Liver (tissue), 3 donors: ENCODE data around the gene PTPRN2.

ENCODE experiments used
- ATF3 ChIP-seq: IDR thresholded peaks from 2 replicates; pipeline ENCODE4 v1.6.1; 2016; ENCODE audit warnings: antibody characterized with exemption
- CTCF ChIP-seq: fragments of 150-350 bp; IDR thresholded peaks from 2 replicates; pipeline ENCODE4 v1.5.1; 2017; ENCODE audit warnings: improper control_type of control experiment, low read depth, low read length; ENCODE audit not compliant: missing input control
- FOXA1 ChIP-seq: IDR thresholded peaks from 2 replicates; pipeline ENCODE4 v1.6.1; 2016; ENCODE audit warnings: antibody characterized with exemption
- YY1 ChIP-seq: IDR thresholded peaks from 2 replicates; pipeline ENCODE4 v1.6.1; 2016; ENCODE audit warnings: antibody characterized with exemption, mild to moderate bottlenecking
- TF ChIP-seq, protein P1 (sequence below): IDR thresholded peaks from 2 replicates; pipeline ENCODE4 v1.6.1; 2016; ENCODE audit warnings: antibody characterized with exemption, mild to moderate bottlenecking
- TF ChIP-seq, protein P2 (sequence below): IDR thresholded peaks from 2 replicates; pipeline ENCODE4 v1.6.1; 2016; ENCODE audit warnings: antibody characterized with exemption
- donor health status: healthy.
- donor health status: healthy.

- TF ChIP-seq CTCF (no peak), YY1 (no peak), FOXA1 (no peak), ATF3 (no peak)
- TF ChIP-seq, protein P1, sequence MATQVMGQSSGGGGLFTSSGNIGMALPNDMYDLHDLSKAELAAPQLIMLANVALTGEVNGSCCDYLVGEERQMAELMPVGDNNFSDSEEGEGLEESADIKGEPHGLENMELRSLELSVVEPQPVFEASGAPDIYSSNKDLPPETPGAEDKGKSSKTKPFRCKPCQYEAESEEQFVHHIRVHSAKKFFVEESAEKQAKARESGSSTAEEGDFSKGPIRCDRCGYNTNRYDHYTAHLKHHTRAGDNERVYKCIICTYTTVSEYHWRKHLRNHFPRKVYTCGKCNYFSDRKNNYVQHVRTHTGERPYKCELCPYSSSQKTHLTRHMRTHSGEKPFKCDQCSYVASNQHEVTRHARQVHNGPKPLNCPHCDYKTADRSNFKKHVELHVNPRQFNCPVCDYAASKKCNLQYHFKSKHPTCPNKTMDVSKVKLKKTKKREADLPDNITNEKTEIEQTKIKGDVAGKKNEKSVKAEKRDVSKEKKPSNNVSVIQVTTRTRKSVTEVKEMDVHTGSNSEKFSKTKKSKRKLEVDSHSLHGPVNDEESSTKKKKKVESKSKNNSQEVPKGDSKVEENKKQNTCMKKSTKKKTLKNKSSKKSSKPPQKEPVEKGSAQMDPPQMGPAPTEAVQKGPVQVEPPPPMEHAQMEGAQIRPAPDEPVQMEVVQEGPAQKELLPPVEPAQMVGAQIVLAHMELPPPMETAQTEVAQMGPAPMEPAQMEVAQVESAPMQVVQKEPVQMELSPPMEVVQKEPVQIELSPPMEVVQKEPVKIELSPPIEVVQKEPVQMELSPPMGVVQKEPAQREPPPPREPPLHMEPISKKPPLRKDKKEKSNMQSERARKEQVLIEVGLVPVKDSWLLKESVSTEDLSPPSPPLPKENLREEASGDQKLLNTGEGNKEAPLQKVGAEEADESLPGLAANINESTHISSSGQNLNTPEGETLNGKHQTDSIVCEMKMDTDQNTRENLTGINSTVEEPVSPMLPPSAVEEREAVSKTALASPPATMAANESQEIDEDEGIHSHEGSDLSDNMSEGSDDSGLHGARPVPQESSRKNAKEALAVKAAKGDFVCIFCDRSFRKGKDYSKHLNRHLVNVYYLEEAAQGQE: no peak
- TF ChIP-seq, protein P2, sequence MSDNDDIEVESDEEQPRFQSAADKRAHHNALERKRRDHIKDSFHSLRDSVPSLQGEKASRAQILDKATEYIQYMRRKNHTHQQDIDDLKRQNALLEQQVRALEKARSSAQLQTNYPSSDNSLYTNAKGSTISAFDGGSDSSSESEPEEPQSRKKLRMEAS: no peak
Measured at GRCh38 chr7:157518514-157519175, 1069.0 kb downstream of the PTPRN2 start.
